DND-41 (cell line): Measurements from ENCODE around the gene SPTAN1.

Source experiments
- ATAC-seq: fragments of 200-7000 bp; cut with Tn5 transposase; 3 replicates; pipeline ENCODE4 v1.9.1; 2021; ENCODE audit warnings: low read depth; ENCODE audit not compliant: insufficient read depth
- DNase-seq: peaks from one replicate; pipeline ENCODE4 v3.0.0-alpha.2; 2020
- H2AFZ ChIP-seq: 2 replicates; pipeline ENCODE4 v1.6.0; 2012; ENCODE audit warnings: low read depth, low read length
- H3K27ac ChIP-seq: 2 replicates; pipeline ENCODE4 v1.5.1; 2012; ENCODE audit warnings: low read length, inconsistent platforms
- H3K27me3 ChIP-seq: fragments of 200-600 bp; sonication (generic); 2 replicates; pipeline ENCODE4 v1.6.0; 2012; ENCODE audit warnings: low read length, mild to moderate bottlenecking, inconsistent platforms; ENCODE audit not compliant: insufficient read depth, poor library complexity
- H3K36me3 ChIP-seq: 2 replicates; pipeline ENCODE4 v1.5.1; 2012; ENCODE audit warnings: low read length, inconsistent platforms; ENCODE audit not compliant: insufficient read depth
- H3K4me1 ChIP-seq: 2 replicates; pipeline ENCODE4 v1.5.1; 2012; ENCODE audit warnings: mild to moderate bottlenecking, low read length; ENCODE audit not compliant: insufficient read depth
- H3K4me2 ChIP-seq: 2 replicates; pipeline ENCODE4 v1.6.0; 2012; ENCODE audit warnings: mild to moderate bottlenecking, moderate library complexity, low read length, inconsistent platforms; ENCODE audit not compliant: insufficient read depth
- H3K4me3 ChIP-seq, 2 experiments: fragments of 200-600 bp in 1 of 2; shearing (Covaris generic) in 1 of 2; 2 replicates each; pipeline ENCODE4 v1.5.1; 2012 to 2016; ENCODE audit warnings: inconsistent platforms in 2 of 2, low read length in 2 of 2, mild to moderate bottlenecking in 2 of 2, low read depth in 1 of 2, moderate library complexity in 1 of 2
- H3K79me2 ChIP-seq: 2 replicates; pipeline ENCODE4 v1.6.0; 2012; ENCODE audit warnings: low read length, inconsistent platforms; ENCODE audit not compliant: insufficient read depth
- H3K9ac ChIP-seq: 2 replicates; pipeline ENCODE4 v1.6.0; 2012; ENCODE audit warnings: low read depth, mild to moderate bottlenecking, inconsistent platforms, low read length, moderate library complexity
- H3K9me3 ChIP-seq: 2 replicates; pipeline ENCODE4 v1.5.1; 2012; ENCODE audit warnings: low read length, moderate library complexity, mild to moderate bottlenecking, inconsistent platforms; ENCODE audit not compliant: insufficient read depth, severe bottlenecking
- H4K20me1 ChIP-seq: 2 replicates; pipeline ENCODE4 v1.6.0; 2012; ENCODE audit warnings: low read length; ENCODE audit not compliant: insufficient read depth
- CTCF ChIP-seq: IDR thresholded peaks from 2 replicates; pipeline ENCODE4 v1.5.1; 2012; ENCODE audit warnings: borderline replicate concordance, low read length, moderate library complexity, mild to moderate bottlenecking; ENCODE audit not compliant: poor library complexity, severe bottlenecking; ENCODE audit errors: extremely low read depth
- EZH2 ChIP-seq: IDR thresholded peaks from 3 replicates; pipeline ENCODE4 v1.6.1; 2012; ENCODE audit warnings: borderline replicate concordance, low read depth, mild to moderate bottlenecking, moderate library complexity, low read length, inconsistent platforms; ENCODE audit not compliant: severe bottlenecking

Gene SPTAN1

GRCh38 chr9:128595471-128595870, 43.1 kb downstream of the SPTAN1 start:
- Histone ChIP-seq H2AFZ (no peak overlapping the region), H3K9ac (no peak overlapping the region), H3K9me3 (no peaks in the 10 kb centered on the region), H3K4me2 (no peak overlapping the region), H4K20me1 (no peaks in the 10 kb centered on the region), H3K4me3 (no peak overlapping the region), H3K36me3 (peaks cover 74% of the 10 kb centered on the region), H3K79me2 (no peaks in the 10 kb centered on the region), H3K27me3 (no peaks in the 10 kb centered on the region), H3K27ac (no peak overlapping the region), H3K4me1 (no peaks in the 10 kb centered on the region)
- DNase-seq (no peak), ATAC-seq (no peak)
- TF ChIP-seq EZH2 (no peak), CTCF (no peak)

GRCh38 chr9:128600099-128600498, 47.7 kb downstream of the SPTAN1 start:
- Histone ChIP-seq H3K9me3 (no peaks in the 10 kb centered on the region), H3K79me2 (no peaks in the 10 kb centered on the region), H3K9ac (no peak overlapping the region), H3K4me1 (no peaks in the 10 kb centered on the region), H4K20me1 (no peaks in the 10 kb centered on the region), H3K4me3 (no peak overlapping the region), H3K27ac (no peak overlapping the region), H3K36me3 (peaks cover 65% of the 10 kb centered on the region), H2AFZ (no peak overlapping the region), H3K27me3 (no peaks in the 10 kb centered on the region), H3K4me2 (no peak overlapping the region)
- TF ChIP-seq EZH2 (no peak), CTCF (no peak)
- ATAC-seq (no peak), DNase-seq (no peak)

- no peaks in the 10 kb centered on the region for H3K79me2 ChIP-seq
- no peak overlapping the region for H3K4me3 ChIP-seq
- no peaks in the 10 kb centered on the region for H3K4me1 ChIP-seq
- H3K27me3 ChIP-seq = no peaks in the 10 kb centered on the region
- no peak for ATAC-seq
- H3K9ac ChIP-seq = no peak overlapping the region
- no peak overlapping the region for H2AFZ ChIP-seq
- H3K9me3 ChIP-seq = no peaks in the 10 kb centered on the region
- no peak overlapping the region for H3K27ac ChIP-seq
- no peak for TF ChIP-seq CTCF
- TF ChIP-seq EZH2 = no peak
- no peak overlapping the region for H3K4me2 ChIP-seq
- no peak for DNase-seq
- no peaks in the 10 kb centered on the region for H4K20me1 ChIP-seq
- H3K36me3 ChIP-seq = peaks cover 79% of the 10 kb centered on the region
These were observed 51.3 kb downstream of the SPTAN1 start for GRCh38 chr9:128603697-128604096.
